AG04449 (cell line): ENCODE measurements around the gene CDH12.

Source experiments
- CTCF ChIA-PET: fragments of 350-600 bp; formaldehyde crosslinking; extraction: SDS; loops from one replicate; lab custom pipeline; 2021; ENCODE audit warnings: antibody characterized with exemption; lab: Yijun Ruan, JAX
- POLR2A ChIA-PET: fragments of 400-600, 350-600 bp; formaldehyde crosslinking; extraction: SDS; loops from one replicate; lab custom pipeline; 2020; ENCODE audit warnings: antibody characterized with exemption, inconsistent platforms; lab: Yijun Ruan, JAX
- DNase-seq: peaks from one replicate; pipeline ENCODE4 v3.0.0-alpha.2; 2010; ENCODE audit warnings: low read depth, low spot score
- H3K4me3 ChIP-seq: 2 replicates; pipeline ENCODE4 v1.5.1; 2011; ENCODE audit warnings: low read depth, mild to moderate bottlenecking, control low read depth, low read length
- CTCF ChIP-seq: IDR thresholded peaks from one replicate; pipeline ENCODE4 v1.5.1; 2011; ENCODE audit warnings: mild to moderate bottlenecking, moderate library complexity, low read length, control low read depth, inconsistent platforms; ENCODE audit not compliant: insufficient read depth; ENCODE audit errors: missing control alignments

The CDH12 gene

GRCh38 chr5:22643356-22643755 lies 209.8 kb downstream of the CDH12 start:
- TF ChIP-seq CTCF: no peak
- no peak for DNase-seq
- ChIA-PET CTCF (no interaction called here), POLR2A (no interaction called here)
- H3K4me3 ChIP-seq: no peak overlapping the region

GRCh38 chr5:22631683-22632082 lies 221.5 kb downstream of the CDH12 start:
- POLR2A ChIA-PET: no interaction called here
- no peak for TF ChIP-seq CTCF
- no peak for DNase-seq
- CTCF ChIA-PET: no interaction called here
- H3K4me3 ChIP-seq: no peak overlapping the region

- POLR2A ChIA-PET: no interaction called here
Measured at GRCh38 chr5:22627029-22627428, 226.1 kb downstream of the CDH12 start.

GRCh38 chr5:22625451-22625850 lies 227.7 kb downstream of the CDH12 start:
- no peak overlapping the region for H3K4me3 ChIP-seq
- TF ChIP-seq CTCF: no peak
- ChIA-PET CTCF (no interaction called here), POLR2A (no interaction called here)
- no peak for DNase-seq

More at GRCh38 chr5:22627029-22627428, 226.1 kb downstream of the CDH12 start:
- CTCF ChIA-PET: no interaction called here
- no peak for DNase-seq
- H3K4me3 ChIP-seq: no peak overlapping the region
- no peak for TF ChIP-seq CTCF

GRCh38 chr5:22621084-22621483 lies 232.1 kb downstream of the CDH12 start:
- no peak for DNase-seq
- ChIA-PET POLR2A (no interaction called here), CTCF (no interaction called here)
- H3K4me3 ChIP-seq: no peak overlapping the region
- no peak for TF ChIP-seq CTCF

GRCh38 chr5:22615964-22616363 lies 237.2 kb downstream of the CDH12 start:
- ChIA-PET CTCF (no interaction called here), POLR2A (no interaction called here)
- DNase-seq: no peak
- H3K4me3 ChIP-seq: no peak overlapping the region
- no peak for TF ChIP-seq CTCF
